PC-9 (cell line): ENCODE data around the gene GMDS. TPM values are rescaled to one million over a fixed set of nuclear protein-coding genes. Genes with fewer than 3 reads are reported as not detected.
A peak's percentile ranks its signal among the peaks of the same experiment; 100 is the strongest.

Source experiments
- BruUV-seq: library from RNA; stranded (reverse); fragments of 400-500 nt; replicated peaks from 2 replicates; lab custom pipeline; 2021; lab: Mats Ljungman, UMichigan
- CTCF ChIA-PET: fragments of 300-600 bp; sonication (Branson Sonifier 250); formaldehyde crosslinking; loops from one replicate; lab custom pipeline; 2022; ENCODE audit warnings: antibody characterized with exemption; lab: Charles Lee
- POLR2A ChIA-PET: fragments of 300-600 bp; sonication (Branson Sonifier 250); formaldehyde crosslinking; loops from one replicate; lab custom pipeline; 2022; ENCODE audit warnings: antibody characterized with exemption; ENCODE audit not compliant: unreplicated experiment; lab: Charles Lee
- DNase-seq, 2 experiments: peaks; one replicate each; pipeline versions ENCODE4 v3.0.0 to v3.0.0-alpha.2; 2015 to 2022; ENCODE audit warnings: mixed read lengths in 1 of 2
- H2AFZ ChIP-seq: fragments of 200-600 bp; sonication (generic); 2 replicates; pipeline ENCODE4 v1.8.1; 2017; ENCODE audit warnings: antibody characterized with exemption
- H3F3A ChIP-seq: fragments of 200-600 bp; sonication (generic); 2 replicates; pipeline ENCODE4 v1.8.1; 2017; ENCODE audit warnings: antibody characterized with exemption, mild to moderate bottlenecking, low read depth; ENCODE audit not compliant: insufficient read depth
- H3K27ac ChIP-seq: fragments of 200-600 bp; sonication (generic); 2 replicates; pipeline ENCODE4 v1.6.1; 2016; ENCODE audit warnings: mixed run types
- H3K27me3 ChIP-seq: fragments of 200-600 bp; sonication (generic); 2 replicates; pipeline ENCODE4 v1.6.1; 2016; ENCODE audit warnings: low read depth, mixed run types; ENCODE audit not compliant: insufficient read depth
- H3K36me3 ChIP-seq: fragments of 200-600 bp; sonication (generic); 2 replicates; pipeline ENCODE4 v1.6.1; 2016; ENCODE audit warnings: low read depth, mixed run types
- H3K4me1 ChIP-seq: fragments of 200-600 bp; sonication (generic); replicated peaks from 2 replicates; pipeline ENCODE4 v1.6.1; 2016; ENCODE audit warnings: mixed run types; ENCODE audit not compliant: insufficient read depth
- H3K4me2 ChIP-seq: fragments of 200-600 bp; sonication (generic); 2 replicates; pipeline ENCODE4 v1.6.1; 2017; ENCODE audit warnings: mixed run types
- H3K4me3 ChIP-seq: fragments of 200-600 bp; sonication (generic); 2 replicates; pipeline ENCODE4 v1.6.1; 2016; ENCODE audit warnings: mixed run types
- H3K79me2 ChIP-seq: fragments of 200-600 bp; sonication (generic); 2 replicates; pipeline ENCODE4 v1.6.1; 2017; ENCODE audit warnings: low read depth, mixed run types
- H3K9me2 ChIP-seq: fragments of 200-600 bp; sonication (generic); 2 replicates; pipeline ENCODE4 v1.8.1; 2017; ENCODE audit warnings: mild to moderate bottlenecking; ENCODE audit not compliant: insufficient read depth
- H3K9me3 ChIP-seq: fragments of 200-600 bp; sonication (generic); 2 replicates; pipeline ENCODE4 v1.8.1; 2016; ENCODE audit warnings: low read depth; ENCODE audit not compliant: insufficient read depth
- H4K20me1 ChIP-seq: fragments of 200-600 bp; sonication (generic); 2 replicates; pipeline ENCODE4 v1.8.1; 2017; ENCODE audit not compliant: insufficient read depth
- EZH2 ChIP-seq: fragments of 200-600 bp; sonication (generic); IDR thresholded peaks from 2 replicates; pipeline ENCODE4 v1.8.0; 2017; ENCODE audit warnings: antibody characterized with exemption, low read depth
- intact Hi-C: fragments of 100-400 bp; cut with micrococcal nuclease; formaldehyde crosslinking; loops from one replicate; pipeline ENCODE4 v1.10.0; 2022; ENCODE audit not compliant: unreplicated experiment
- total RNA-seq: library from RNA; stranded (reverse); gene quantifications from 2 replicates; pipeline ENCODE4 v1.2.3, GENCODE V29; 2021
- TF ChIP-seq, protein P1 (sequence below): fragments of 200-600 bp; sonication (generic); conservative IDR thresholded peaks from 2 replicates; pipeline ENCODE4 v1.6.1; 2017; ENCODE audit warnings: mixed run types, antibody characterized with exemption, mild to moderate bottlenecking, moderate library complexity

GMDS gene
- total RNA-seq, 1 experiment from 2014 or later = 30.1 TPM

DNA sequence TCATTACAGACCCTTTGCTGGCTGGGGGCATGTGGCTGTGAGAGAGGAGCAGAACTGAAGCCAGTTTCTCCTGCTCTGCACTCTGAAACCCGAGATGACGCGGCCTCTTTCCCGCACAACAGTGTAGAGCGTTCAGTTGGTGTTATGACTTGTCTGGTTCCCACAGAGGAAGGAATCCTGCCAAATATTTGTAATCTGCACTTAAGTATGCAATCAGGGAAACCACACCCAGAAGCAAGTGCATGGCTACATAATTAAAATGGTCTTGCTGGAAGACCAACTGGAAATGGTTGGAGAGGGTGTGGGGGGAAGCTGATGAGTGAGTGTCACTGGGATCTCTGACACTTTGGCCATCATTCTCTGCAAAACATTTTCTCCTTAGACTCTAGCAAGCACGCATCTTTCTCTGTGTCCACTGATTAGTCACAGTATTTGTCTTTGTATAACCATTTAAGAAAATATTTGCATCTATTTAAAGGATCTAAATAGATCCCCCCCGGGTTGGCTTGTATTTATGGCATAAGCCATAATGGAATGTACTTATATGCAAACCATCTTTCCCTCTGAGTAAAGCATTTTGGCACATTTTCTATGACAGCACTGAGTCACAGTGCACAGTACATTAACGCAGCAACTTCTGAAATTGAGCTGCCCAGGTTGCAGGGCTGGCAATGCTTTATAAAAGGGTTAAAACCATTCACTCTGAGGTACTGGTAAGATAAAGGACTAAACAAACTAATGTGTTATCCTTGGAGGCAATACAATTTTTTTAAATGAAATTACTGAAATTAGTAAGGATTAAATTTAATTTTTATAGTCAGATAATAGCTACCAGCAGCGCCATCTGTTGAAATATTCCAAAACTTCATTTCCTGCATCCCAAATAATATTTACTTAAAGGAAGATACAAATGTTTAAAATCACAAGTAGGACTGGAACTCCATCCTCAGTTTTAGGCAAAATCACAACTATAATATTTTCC lies 559.0 kb downstream of the GMDS start:
- H3K4me3 ChIP-seq = no peak overlapping the region
- POLR2A ChIA-PET = interaction anchor here (0.6 to 0.8 kb wide), 3 partner anchors 14 to 63 kb away, joined by 3 to 13 read pairs (median 4); no protein-coding TSS in a partner anchor
- no peaks in the 10 kb centered on the region for H3K36me3 ChIP-seq
- peak; percentile 70 to 90 for DNase-seq
- H2AFZ ChIP-seq = no peak overlapping the region
- BruUV-seq = no TSS peak
- H3K4me2 ChIP-seq = peak overlapping the region; percentile 62
- H3F3A ChIP-seq = peaks cover 33% of the 10 kb centered on the region
- H3K27ac ChIP-seq = peak overlapping the region; percentile 58
- H4K20me1 ChIP-seq = no peaks in the 10 kb centered on the region
- CTCF ChIA-PET = interaction anchor here (0.7 to 1.5 kb wide), 3 partner anchors 75 to 418 kb away, joined by 4 to 6 read pairs (median 5); no protein-coding TSS in a partner anchor
- H3K79me2 ChIP-seq = no peaks in the 10 kb centered on the region
- no peaks in the 10 kb centered on the region for H3K9me2 ChIP-seq
- TF ChIP-seq EZH2 = no peak
- TF ChIP-seq, protein P1, sequence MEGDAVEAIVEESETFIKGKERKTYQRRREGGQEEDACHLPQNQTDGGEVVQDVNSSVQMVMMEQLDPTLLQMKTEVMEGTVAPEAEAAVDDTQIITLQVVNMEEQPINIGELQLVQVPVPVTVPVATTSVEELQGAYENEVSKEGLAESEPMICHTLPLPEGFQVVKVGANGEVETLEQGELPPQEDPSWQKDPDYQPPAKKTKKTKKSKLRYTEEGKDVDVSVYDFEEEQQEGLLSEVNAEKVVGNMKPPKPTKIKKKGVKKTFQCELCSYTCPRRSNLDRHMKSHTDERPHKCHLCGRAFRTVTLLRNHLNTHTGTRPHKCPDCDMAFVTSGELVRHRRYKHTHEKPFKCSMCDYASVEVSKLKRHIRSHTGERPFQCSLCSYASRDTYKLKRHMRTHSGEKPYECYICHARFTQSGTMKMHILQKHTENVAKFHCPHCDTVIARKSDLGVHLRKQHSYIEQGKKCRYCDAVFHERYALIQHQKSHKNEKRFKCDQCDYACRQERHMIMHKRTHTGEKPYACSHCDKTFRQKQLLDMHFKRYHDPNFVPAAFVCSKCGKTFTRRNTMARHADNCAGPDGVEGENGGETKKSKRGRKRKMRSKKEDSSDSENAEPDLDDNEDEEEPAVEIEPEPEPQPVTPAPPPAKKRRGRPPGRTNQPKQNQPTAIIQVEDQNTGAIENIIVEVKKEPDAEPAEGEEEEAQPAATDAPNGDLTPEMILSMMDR = peak; percentile 61
- peaks cover 45% of the 10 kb centered on the region for H3K4me1 ChIP-seq
- no peaks in the 10 kb centered on the region for H3K9me3 ChIP-seq
- H3K27me3 ChIP-seq = no peaks in the 10 kb centered on the region
- intact Hi-C loops = loop anchor here (1.0 to 5.0 kb wide), 8 partner anchors 16 to 416 kb away; no protein-coding TSS in a partner anchor

DNA sequence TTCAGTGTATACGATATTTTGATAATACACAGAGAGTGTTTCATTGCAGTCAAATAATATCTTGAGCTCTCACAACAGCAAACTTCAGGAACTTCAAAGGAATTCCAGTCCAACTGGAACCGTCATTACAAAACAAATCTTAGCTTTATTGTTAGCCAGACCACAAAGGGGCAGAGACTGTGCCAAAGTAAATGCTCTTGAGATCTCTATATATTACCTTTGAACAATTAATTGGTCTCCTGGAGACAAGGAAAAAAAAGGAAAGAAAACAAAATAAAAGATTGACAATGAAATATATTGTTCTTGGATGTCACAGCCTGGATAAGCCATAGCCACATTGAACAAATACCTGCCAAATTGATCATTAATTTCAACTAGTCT lies 565.7 kb downstream of the GMDS start:
- ChIA-PET CTCF (no interaction called here), POLR2A (interaction anchor here (0.5 to 0.6 kb wide), 3 partner anchors 9 to 481 kb away, joined by 3 to 9 read pairs (median 6); no protein-coding TSS in a partner anchor)

More for the DNA sequence above, 565.7 kb downstream of the GMDS start:
- intact Hi-C loops = loop anchor here (1.0 kb wide), 1 partner anchor 9 kb away; no protein-coding TSS in a partner anchor
- TF ChIP-seq EZH2 = no peak
- TF ChIP-seq, protein P1 = no peak
- H2AFZ ChIP-seq = no peak overlapping the region
- H3K36me3 ChIP-seq = no peaks in the 10 kb centered on the region
- H3K4me2 ChIP-seq = 0 out of 2 replicates have a peak overlapping the region, but pooled peaks have one; percentile 36
- peaks cover 13% of the 10 kb centered on the region; the same call in 1 of the 2 replicates for H3K4me1 ChIP-seq
- H3F3A ChIP-seq = no peaks in the 10 kb centered on the region
- no peaks in the 10 kb centered on the region for H3K79me2 ChIP-seq
- peak in 1 of 2 experiments; percentile 77 for DNase-seq
- 0 out of 2 replicates have a peak overlapping the region, but pooled peaks have one; percentile 6 for H3K27ac ChIP-seq
- H3K27me3 ChIP-seq = no peaks in the 10 kb centered on the region
- H4K20me1 ChIP-seq = no peaks in the 10 kb centered on the region
- BruUV-seq = no TSS peak
- H3K4me3 ChIP-seq = no peak overlapping the region
- H3K9me2 ChIP-seq = no peaks in the 10 kb centered on the region
- no peaks in the 10 kb centered on the region for H3K9me3 ChIP-seq
